ENCODE measurements around the gene KCNN3.

DNA sequence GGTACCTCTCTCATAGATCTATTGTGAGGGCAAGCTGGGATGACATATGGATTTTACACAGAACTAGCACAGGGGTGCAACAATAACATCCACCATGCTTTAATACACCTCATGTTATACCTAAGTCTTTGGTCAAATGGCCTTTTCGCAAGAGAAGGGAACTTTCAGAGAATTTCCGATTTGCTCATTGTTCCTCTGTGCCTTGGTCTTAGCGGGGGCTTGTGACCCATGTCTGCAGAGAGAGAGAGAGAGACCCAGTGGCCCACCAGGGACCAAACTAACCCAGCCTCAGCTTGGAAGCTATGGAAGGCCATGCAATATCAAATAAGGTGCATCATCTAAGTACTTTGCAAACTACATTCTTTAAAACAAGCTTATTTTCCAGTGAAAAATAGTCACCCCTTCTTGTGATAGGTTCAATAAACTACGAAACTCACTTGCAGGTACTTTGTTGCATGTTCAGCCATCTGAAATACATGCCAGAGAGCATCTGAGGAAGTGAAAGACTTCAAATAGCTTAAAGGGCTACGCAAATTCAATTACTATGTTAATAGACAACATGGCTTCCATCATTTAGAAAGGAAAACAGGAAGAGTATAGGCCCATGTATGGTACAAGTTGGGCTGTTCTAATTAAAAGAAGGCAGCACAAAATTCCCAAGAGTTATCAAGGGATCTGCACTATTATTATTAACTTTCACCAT, 100.7 kb downstream of the KCNN3 start:
- TF ChIP-seq, protein P1, sequence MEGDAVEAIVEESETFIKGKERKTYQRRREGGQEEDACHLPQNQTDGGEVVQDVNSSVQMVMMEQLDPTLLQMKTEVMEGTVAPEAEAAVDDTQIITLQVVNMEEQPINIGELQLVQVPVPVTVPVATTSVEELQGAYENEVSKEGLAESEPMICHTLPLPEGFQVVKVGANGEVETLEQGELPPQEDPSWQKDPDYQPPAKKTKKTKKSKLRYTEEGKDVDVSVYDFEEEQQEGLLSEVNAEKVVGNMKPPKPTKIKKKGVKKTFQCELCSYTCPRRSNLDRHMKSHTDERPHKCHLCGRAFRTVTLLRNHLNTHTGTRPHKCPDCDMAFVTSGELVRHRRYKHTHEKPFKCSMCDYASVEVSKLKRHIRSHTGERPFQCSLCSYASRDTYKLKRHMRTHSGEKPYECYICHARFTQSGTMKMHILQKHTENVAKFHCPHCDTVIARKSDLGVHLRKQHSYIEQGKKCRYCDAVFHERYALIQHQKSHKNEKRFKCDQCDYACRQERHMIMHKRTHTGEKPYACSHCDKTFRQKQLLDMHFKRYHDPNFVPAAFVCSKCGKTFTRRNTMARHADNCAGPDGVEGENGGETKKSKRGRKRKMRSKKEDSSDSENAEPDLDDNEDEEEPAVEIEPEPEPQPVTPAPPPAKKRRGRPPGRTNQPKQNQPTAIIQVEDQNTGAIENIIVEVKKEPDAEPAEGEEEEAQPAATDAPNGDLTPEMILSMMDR (IDR thresholded peaks at IDR 0.05) = no peak
- TF ChIP-seq EZH2 (IDR thresholded peaks at IDR 0.05; ENCODE audit: borderline replicate concordance, insufficient read depth, low read depth, low read length, poor library complexity, severe bottlenecking) = no peak

Data from B cell (primary cell).